Measurements from ENCODE around the gene AMOTL2. TPM values are rescaled to one million over a fixed set of nuclear protein-coding genes. Genes with fewer than 3 reads are reported as not detected.

Gene AMOTL2
- total and polyA plus RNA-seq, 2 donors (not counting 3 experiments of a cell fraction or from before 2014, with no cell fraction given), result 130 to 145 TPM

GRCh38 chr3:134340362-134340981 is 33.8 kb downstream of the AMOTL2 start:
- Histone ChIP-seq H4K20me1 (replicated peaks; ENCODE audit: control insufficient read depth, extremely low read depth, insufficient read depth, low read length) (no peaks in the 10 kb centered on the region), H3K9me3 (replicated peaks; ENCODE audit: control insufficient read depth, insufficient read depth, low read length) (no peaks in the 10 kb centered on the region), H3K79me2 (ENCODE audit: control insufficient read depth, insufficient read depth, low read length) (no peaks in the 10 kb centered on the region), H3K27ac (ENCODE audit: insufficient read depth, low read depth, low read length) (no peak overlapping the region), H3K9me1 (replicated peaks; ENCODE audit: control insufficient read depth, extremely low read depth, insufficient read depth, low read length) (no peaks in the 10 kb centered on the region), H3K9ac (replicated peaks; ENCODE audit: extremely low read depth, insufficient read depth, low read length) (no peak overlapping the region), H3K4me1 (ENCODE audit: control insufficient read depth, extremely low read depth, insufficient read depth, low read length) (peaks cover 6% of the 10 kb centered on the region), H3K4me2 (ENCODE audit: insufficient read depth, low read length) (no peak overlapping the region), H3K36me3 (ENCODE audit: control insufficient read depth in 2 of 2, extremely low read depth in 1 of 2, insufficient read depth in 2 of 2, low read length in 2 of 2) (no peaks in the 10 kb centered on the region), H3K4me3 (replicated peaks in 1 of 3; ENCODE audit: insufficient read depth in 1 of 3, low read depth in 1 of 3, low read length in 3 of 3) (no peak overlapping the region), H3K27me3 (ENCODE audit: control insufficient read depth in 2 of 2, insufficient read depth in 2 of 2, low read length in 2 of 2) (no peaks in the 10 kb centered on the region), H2AFZ (ENCODE audit: low read depth, low read length) (no peak overlapping the region)
- TF ChIP-seq JUN (IDR thresholded peaks at IDR 0.05; ENCODE audit: borderline replicate concordance, insufficient read depth, insufficient read length, low read depth) (no peak), POLR2AphosphoS5 (IDR thresholded peaks at IDR 0.05; ENCODE audit: insufficient read depth, low read depth, low read length) (no peak), CTCF (IDR thresholded peaks at IDR 0.05; ENCODE audit: extremely low read depth in 1 of 2, insufficient read depth in 1 of 2, low read depth in 1 of 2, low read length in 2 of 2) (no peak), POLR2A (IDR thresholded peaks at IDR 0.05; ENCODE audit: low read depth, low read length) (no peak), EZH2 (IDR thresholded peaks at IDR 0.05; ENCODE audit: borderline replicate concordance, low read depth, low read length, severe bottlenecking) (no peak), MAX (IDR thresholded peaks at IDR 0.05; ENCODE audit: insufficient read depth, insufficient read length) (no peak), MYC (IDR thresholded peaks at IDR 0.05; ENCODE audit: low read depth, low read length) (no peak), FOS (IDR thresholded peaks at IDR 0.05; ENCODE audit: borderline replicate concordance, insufficient read depth, low read length) (no peak), GATA2 (IDR thresholded peaks at IDR 0.05; ENCODE audit: insufficient read depth, insufficient read length, low read depth, low read length) (no peak)
- BruUV-seq (replicated peaks), result no TSS peak
- peak; percentile 31 for FAIRE-seq
- DNase-seq (ENCODE audit: low read depth, low spot score), result no peak
- CTCF ChIA-PET, result interaction anchor here (0.7 to 1.7 kb wide), 4 partner anchors 14 to 127 kb away, joined by 3 to 5 read pairs (median 4); no protein-coding TSS in a partner anchor
- dilution Hi-C loops (cut with MboI; ENCODE audit: extremely low pct_ligation_motif_present, low sequenced_read_pairs) (no loop called here), intact Hi-C loops (cut with micrococcal nuclease) (no loop called here)
- POLR2A ChIA-PET, result interaction anchor here (1.1 to 1.2 kb wide), 2 partner anchors 23 to 27 kb away, joined by 3 read pairs; no protein-coding TSS in a partner anchor

Data from endothelial cell of umbilical vein (primary cell).